ENCODE data around the gene NDUFA13.
A peak's percentile ranks its signal among the peaks of the same experiment; 100 is the strongest.

The NDUFA13 gene

GRCh38 chr19:19554074-19555023 lies 38.3 kb downstream of the NDUFA13 start:
- peak; percentile 29 for TF ChIP-seq ZNF654 (tag by site-specific recombination; IDR thresholded peaks at IDR 0.05; ENCODE audit: low read depth)
- no peak for TF ChIP-seq ZFP41 (tag by site-specific recombination; IDR thresholded peaks at IDR 0.05; ENCODE audit: borderline replicate concordance)
- no peak for TF ChIP-seq ZFP37 (tag by site-specific recombination; IDR thresholded peaks at IDR 0.05)
- TF ChIP-seq CTCF (tag by site-specific recombination; IDR thresholded peaks at IDR 0.05) = 0 out of 2 replicates have a peak, but pooled peaks have one; percentile 19
- no peak for TF ChIP-seq ZNF785 (tag by site-specific recombination; IDR thresholded peaks at IDR 0.05)
- no peak for TF ChIP-seq ZNF658 (tag by site-specific recombination; IDR thresholded peaks at IDR 0.05)
- TF ChIP-seq WT1 (tag by site-specific recombination; IDR thresholded peaks at IDR 0.05) = no peak
- no peak for TF ChIP-seq ZBTB11 (tag by site-specific recombination; conservative IDR thresholded peaks at IDR 0.05; ENCODE audit: low read depth)
- ChIA-PET POLR2A (interaction anchor here (0.6 to 1.1 kb wide), 3 partner anchors 19 to 192 kb away, joined by 3 to 7 read pairs (median 4); no protein-coding TSS in a partner anchor), CTCF (interaction anchor here (0.5 to 7.0 kb wide), 26 partner anchors 8 to 705 kb away, joined by 3 to 75 read pairs (median 4); partner anchors contain the start of genes NDUFA13 and YJEFN3)
- Histone ChIP-seq H3K4me1 (ENCODE audit: control insufficient read depth, insufficient read depth, low read length) (no peaks in the 10 kb centered on the region), H3K27ac (ENCODE audit: extremely low read depth, low read depth, low read length) (no peak overlapping the region), H3K4me3 (ENCODE audit: low read depth, low read length) (no peak overlapping the region), H3K9me3 (ENCODE audit: control insufficient read depth, insufficient read depth, low read depth, low read length) (no peaks in the 10 kb centered on the region), H3K36me3 (ENCODE audit: control insufficient read depth in 2 of 2, insufficient read depth in 1 of 2, low read length in 2 of 2) (no peaks in the 10 kb centered on the region)

- no peaks in the 10 kb centered on the region for H3K4me1 ChIP-seq (ENCODE audit: control insufficient read depth, insufficient read depth, low read length)
- POLR2A ChIA-PET = interaction anchor here (0.5 kb wide), 1 partner anchor 113 kb away, joined by 5 read pairs; no protein-coding TSS in a partner anchor
- H3K36me3 ChIP-seq (ENCODE audit: control insufficient read depth in 2 of 2, insufficient read depth in 1 of 2, low read length in 2 of 2) = no peaks in the 10 kb centered on the region
- CTCF ChIA-PET = interaction anchor here (0.7 to 1.0 kb wide), 2 partner anchors 9 to 26 kb away, joined by 4 read pairs; no protein-coding TSS in a partner anchor
- H3K27ac ChIP-seq (ENCODE audit: extremely low read depth, low read depth, low read length) = no peak overlapping the region
- no peak overlapping the region for H3K4me3 ChIP-seq (ENCODE audit: low read depth, low read length)
- H3K9me3 ChIP-seq (ENCODE audit: control insufficient read depth, insufficient read depth, low read depth, low read length) = no peaks in the 10 kb centered on the region
- no peak for TF ChIP-seq ZNF558 (tag by site-specific recombination; IDR thresholded peaks at IDR 0.05)
- no peak for TF ChIP-seq ZNF48 (tag by site-specific recombination; IDR thresholded peaks at IDR 0.05)
- TF ChIP-seq ZNF341 (tag by site-specific recombination; IDR thresholded peaks at IDR 0.05; ENCODE audit: low read depth) = no peak
- no peak for TF ChIP-seq ZNF664 (tag by site-specific recombination; IDR thresholded peaks at IDR 0.05)
- TF ChIP-seq EGR2 (tag by site-specific recombination; IDR thresholded peaks at IDR 0.05; ENCODE audit: low read depth) = 0 out of 2 replicates have a peak, but pooled peaks have one; percentile 18
- TF ChIP-seq YY1 (tag by site-specific recombination; IDR thresholded peaks at IDR 0.05) = no peak
- TF ChIP-seq ZNF157 (tag by site-specific recombination; IDR thresholded peaks at IDR 0.05) = no peak
Measured at GRCh38 chr19:19558055-19558454, 42.0 kb downstream of the NDUFA13 start.

GRCh38 chr19:19558636-19559035 lies 42.6 kb downstream of the NDUFA13 start:
- Histone ChIP-seq H3K9me3 (ENCODE audit: control insufficient read depth, insufficient read depth, low read depth, low read length) (no peaks in the 10 kb centered on the region), H3K27ac (ENCODE audit: extremely low read depth, low read depth, low read length) (no peak overlapping the region), H3K36me3 (ENCODE audit: control insufficient read depth in 2 of 2, insufficient read depth in 1 of 2, low read length in 2 of 2) (no peaks in the 10 kb centered on the region), H3K4me3 (ENCODE audit: low read depth, low read length) (no peak overlapping the region), H3K4me1 (ENCODE audit: control insufficient read depth, insufficient read depth, low read length) (no peaks in the 10 kb centered on the region)
- ChIA-PET CTCF (interaction anchor here (1.0 to 3.3 kb wide), 2 partner anchors 10 to 27 kb away, joined by 4 to 15 read pairs; no protein-coding TSS in a partner anchor), POLR2A (no interaction called here)
- no peak for TF ChIP-seq ZNF473 (tag by site-specific recombination; IDR thresholded peaks at IDR 0.05)
- TF ChIP-seq AEBP2 (tag by site-specific recombination; IDR thresholded peaks at IDR 0.05; ENCODE audit: borderline replicate concordance) = no peak
- TF ChIP-seq BCL6B (tag by site-specific recombination; IDR thresholded peaks at IDR 0.05) = no peak
- TF ChIP-seq ZNF548 (tag by site-specific recombination; IDR thresholded peaks at IDR 0.05) = no peak
